ENCODE measurements around the gene LRG1.
A peak's percentile ranks its signal among the peaks of the same experiment; 100 is the strongest.

The LRG1 gene

DNA sequence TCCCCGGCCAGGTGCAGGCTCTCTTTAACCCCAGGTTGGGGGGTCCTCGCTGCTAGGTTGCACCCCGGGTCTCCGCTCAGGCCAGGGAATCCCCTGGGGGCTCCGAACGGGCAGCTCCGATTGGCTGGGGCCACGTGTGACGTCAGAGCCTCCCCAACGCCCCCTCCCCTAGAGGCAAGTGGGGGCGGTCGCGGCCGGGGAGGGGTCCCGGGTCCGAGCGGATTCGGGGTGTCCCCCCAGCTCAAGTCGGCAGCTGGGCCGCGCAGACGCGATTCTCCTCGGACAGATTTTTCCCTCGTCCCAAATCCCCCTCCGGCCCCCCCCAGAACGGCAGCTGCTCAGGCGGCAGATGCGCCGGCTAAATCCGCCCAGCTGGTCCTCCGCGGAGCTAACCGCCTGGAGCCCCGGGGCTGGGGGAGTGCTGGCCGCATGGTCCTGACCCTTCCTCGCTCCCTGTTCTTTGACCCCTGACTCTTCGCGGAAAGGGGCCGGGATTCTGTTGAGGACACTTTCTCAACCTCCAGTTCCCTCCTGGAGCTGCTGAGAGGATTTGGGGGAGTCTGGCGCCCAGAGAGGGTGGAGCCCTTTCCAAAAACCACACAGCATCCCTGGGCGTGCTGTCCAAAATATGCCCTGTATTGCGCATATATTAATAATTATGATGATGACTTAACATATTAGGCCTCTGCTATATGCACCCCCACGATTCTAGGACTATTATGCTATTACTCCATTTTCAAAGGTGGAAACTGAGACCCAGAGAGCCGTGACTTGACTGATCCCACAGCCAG lies 45.0 kb upstream of the LRG1 start (continued):
- TF ChIP-seq, protein P1, sequence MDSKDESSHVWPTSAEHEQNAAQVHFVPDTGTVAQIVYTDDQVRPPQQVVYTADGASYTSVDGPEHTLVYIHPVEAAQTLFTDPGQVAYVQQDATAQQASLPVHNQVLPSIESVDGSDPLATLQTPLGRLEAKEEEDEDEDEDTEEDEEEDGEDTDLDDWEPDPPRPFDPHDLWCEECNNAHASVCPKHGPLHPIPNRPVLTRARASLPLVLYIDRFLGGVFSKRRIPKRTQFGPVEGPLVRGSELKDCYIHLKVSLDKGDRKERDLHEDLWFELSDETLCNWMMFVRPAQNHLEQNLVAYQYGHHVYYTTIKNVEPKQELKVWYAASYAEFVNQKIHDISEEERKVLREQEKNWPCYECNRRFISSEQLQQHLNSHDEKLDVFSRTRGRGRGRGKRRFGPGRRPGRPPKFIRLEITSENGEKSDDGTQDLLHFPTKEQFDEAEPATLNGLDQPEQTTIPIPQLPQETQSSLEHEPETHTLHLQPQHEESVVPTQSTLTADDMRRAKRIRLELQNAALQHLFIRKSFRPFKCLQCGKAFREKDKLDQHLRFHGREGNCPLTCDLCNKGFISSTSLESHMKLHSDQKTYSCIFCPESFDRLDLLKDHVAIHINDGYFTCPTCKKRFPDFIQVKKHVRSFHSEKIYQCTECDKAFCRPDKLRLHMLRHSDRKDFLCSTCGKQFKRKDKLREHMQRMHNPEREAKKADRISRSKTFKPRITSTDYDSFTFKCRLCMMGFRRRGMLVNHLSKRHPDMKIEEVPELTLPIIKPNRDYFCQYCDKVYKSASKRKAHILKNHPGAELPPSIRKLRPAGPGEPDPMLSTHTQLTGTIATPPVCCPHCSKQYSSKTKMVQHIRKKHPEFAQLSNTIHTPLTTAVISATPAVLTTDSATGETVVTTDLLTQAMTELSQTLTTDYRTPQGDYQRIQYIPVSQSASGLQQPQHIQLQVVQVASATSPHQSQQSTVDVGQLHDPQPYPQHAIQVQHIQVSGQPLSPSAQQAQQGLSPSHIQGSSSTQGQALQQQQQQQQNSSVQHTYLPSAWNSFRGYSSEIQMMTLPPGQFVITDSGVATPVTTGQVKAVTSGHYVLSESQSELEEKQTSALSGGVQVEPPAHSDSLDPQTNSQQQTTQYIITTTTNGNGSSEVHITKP (tag by site-specific recombination; IDR thresholded peaks at IDR 0.05): no peak
- no peak for TF ChIP-seq ZNF18 (tag by site-specific recombination; IDR thresholded peaks at IDR 0.05)
- TF ChIP-seq, protein P2, sequence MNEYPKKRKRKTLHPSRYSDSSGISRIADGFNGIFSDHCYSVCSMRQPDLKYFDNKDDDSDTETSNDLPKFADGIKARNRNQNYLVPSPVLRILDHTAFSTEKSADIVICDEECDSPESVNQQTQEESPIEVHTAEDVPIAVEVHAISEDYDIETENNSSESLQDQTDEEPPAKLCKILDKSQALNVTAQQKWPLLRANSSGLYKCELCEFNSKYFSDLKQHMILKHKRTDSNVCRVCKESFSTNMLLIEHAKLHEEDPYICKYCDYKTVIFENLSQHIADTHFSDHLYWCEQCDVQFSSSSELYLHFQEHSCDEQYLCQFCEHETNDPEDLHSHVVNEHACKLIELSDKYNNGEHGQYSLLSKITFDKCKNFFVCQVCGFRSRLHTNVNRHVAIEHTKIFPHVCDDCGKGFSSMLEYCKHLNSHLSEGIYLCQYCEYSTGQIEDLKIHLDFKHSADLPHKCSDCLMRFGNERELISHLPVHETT (tag by site-specific recombination; IDR thresholded peaks at IDR 0.05): no peak
- TF ChIP-seq RBAK (tag by site-specific recombination; IDR thresholded peaks at IDR 0.05): no peak
- no peak for TF ChIP-seq YY2 (tag by site-specific recombination; IDR thresholded peaks at IDR 0.05)
- TF ChIP-seq, protein P3, sequence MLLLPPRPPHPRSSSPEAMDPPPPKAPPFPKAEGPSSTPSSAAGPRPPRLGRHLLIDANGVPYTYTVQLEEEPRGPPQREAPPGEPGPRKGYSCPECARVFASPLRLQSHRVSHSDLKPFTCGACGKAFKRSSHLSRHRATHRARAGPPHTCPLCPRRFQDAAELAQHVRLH (tag by site-specific recombination; IDR thresholded peaks at IDR 0.05): no peak
- 0 out of 2 replicates have a peak, but pooled peaks have one; percentile 33 for TF ChIP-seq ZBTB7A (tag by site-specific recombination; IDR thresholded peaks at IDR 0.05; ENCODE audit: low read depth)
- TF ChIP-seq ATF2 (tag by site-specific recombination; IDR thresholded peaks at IDR 0.05; ENCODE audit: low read depth): no peak
- peak; percentile 84 for TF ChIP-seq PATZ1 (tag by site-specific recombination; IDR thresholded peaks at IDR 0.05)
- TF ChIP-seq ZNF792 (tag by site-specific recombination; IDR thresholded peaks at IDR 0.05): no peak
- TF ChIP-seq, protein P4, sequence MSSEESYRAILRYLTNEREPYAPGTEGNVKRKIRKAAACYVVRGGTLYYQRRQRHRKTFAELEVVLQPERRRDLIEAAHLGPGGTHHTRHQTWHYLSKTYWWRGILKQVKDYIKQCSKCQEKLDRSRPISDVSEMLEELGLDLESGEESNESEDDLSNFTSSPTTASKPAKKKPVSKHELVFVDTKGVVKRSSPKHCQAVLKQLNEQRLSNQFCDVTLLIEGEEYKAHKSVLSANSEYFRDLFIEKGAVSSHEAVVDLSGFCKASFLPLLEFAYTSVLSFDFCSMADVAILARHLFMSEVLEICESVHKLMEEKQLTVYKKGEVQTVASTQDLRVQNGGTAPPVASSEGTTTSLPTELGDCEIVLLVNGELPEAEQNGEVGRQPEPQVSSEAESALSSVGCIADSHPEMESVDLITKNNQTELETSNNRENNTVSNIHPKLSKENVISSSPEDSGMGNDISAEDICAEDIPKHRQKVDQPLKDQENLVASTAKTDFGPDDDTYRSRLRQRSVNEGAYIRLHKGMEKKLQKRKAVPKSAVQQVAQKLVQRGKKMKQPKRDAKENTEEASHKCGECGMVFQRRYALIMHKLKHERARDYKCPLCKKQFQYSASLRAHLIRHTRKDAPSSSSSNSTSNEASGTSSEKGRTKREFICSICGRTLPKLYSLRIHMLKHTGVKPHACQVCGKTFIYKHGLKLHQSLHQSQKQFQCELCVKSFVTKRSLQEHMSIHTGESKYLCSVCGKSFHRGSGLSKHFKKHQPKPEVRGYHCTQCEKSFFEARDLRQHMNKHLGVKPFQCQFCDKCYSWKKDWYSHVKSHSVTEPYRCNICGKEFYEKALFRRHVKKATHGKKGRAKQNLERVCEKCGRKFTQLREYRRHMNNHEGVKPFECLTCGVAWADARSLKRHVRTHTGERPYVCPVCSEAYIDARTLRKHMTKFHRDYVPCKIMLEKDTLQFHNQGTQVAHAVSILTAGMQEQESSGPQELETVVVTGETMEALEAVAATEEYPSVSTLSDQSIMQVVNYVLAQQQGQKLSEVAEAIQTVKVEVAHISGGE (tag by site-specific recombination; conservative IDR thresholded peaks at IDR 0.05; ENCODE audit: low read depth): no peak
- TF ChIP-seq ZNF398 (tag by site-specific recombination; IDR thresholded peaks at IDR 0.05): peak; percentile 64; the same call in 1 of the 2 replicates
- no peak for TF ChIP-seq ZBTB17 (tag by site-specific recombination; IDR thresholded peaks at IDR 0.05)
- TF ChIP-seq ZFHX2 (tag by site-specific recombination; conservative IDR thresholded peaks at IDR 0.05): 0 out of 2 replicates have a peak, but pooled peaks have one; percentile 10
- no peak for TF ChIP-seq ZNF37A (tag by site-specific recombination; IDR thresholded peaks at IDR 0.05)
- TF ChIP-seq, protein P5, sequence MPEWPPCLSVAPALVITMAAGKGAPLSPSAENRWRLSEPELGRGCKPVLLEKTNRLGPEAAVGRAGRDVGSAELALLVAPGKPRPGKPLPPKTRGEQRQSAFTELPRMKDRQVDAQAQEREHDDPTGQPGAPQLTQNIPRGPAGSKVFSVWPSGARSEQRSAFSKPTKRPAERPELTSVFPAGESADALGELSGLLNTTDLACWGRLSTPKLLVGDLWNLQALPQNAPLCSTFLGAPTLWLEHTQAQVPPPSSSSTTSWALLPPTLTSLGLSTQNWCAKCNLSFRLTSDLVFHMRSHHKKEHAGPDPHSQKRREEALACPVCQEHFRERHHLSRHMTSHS (tag by site-specific recombination; IDR thresholded peaks at IDR 0.05): no peak
- TF ChIP-seq BCL11A (tag by site-specific recombination; IDR thresholded peaks at IDR 0.05; ENCODE audit: low read depth): no peak
- TF ChIP-seq ZNF239 (tag by site-specific recombination; IDR thresholded peaks at IDR 0.05): no peak
- TF ChIP-seq SETDB1 (IDR thresholded peaks at IDR 0.05; ENCODE audit: insufficient read length, low read length): no peak
- TF ChIP-seq ZNF16 (tag by site-specific recombination; IDR thresholded peaks at IDR 0.05; ENCODE audit: low read depth): no peak
- TF ChIP-seq ZNF335 (tag by site-specific recombination; conservative IDR thresholded peaks at IDR 0.05): peak; percentile 99
